ENCODE data around the gene TASP1. TPM values are rescaled to one million over a fixed set of nuclear protein-coding genes. Genes with fewer than 3 reads are reported as not detected.

TASP1 gene
- total RNA-seq (ENCODE audit: low replicate concordance), result 7.8 and 8.4 TPM in 2 replicates

GRCh38 chr20:13638496-13639149 is at the start of gene TASP1:
TASP1 (minus strand) TSS chr20:13638932; CDS start chr20:13630078, 8,854 bp downstream.

Other genes starting within 250 kb of the TASP1 start
- 11.3 and 37.3 TPM in 2 replicates for gene ESF1, start 146.0 kb upstream of the TASP1 start, total RNA-seq (ENCODE audit: low replicate concordance)
- gene NDUFAF5, start 146.1 kb upstream of the TASP1 start, total RNA-seq (ENCODE audit: low replicate concordance), result 12.1 and 13.2 TPM in 2 replicates